Activated T-cell treated with anti-CD3 and anti-CD28 coated beads, Interleukin-2, amount 50 U/mL, for 72 hours (primary cell): ENCODE measurements around the gene SSU72. TPM values are rescaled to one million over a fixed set of nuclear protein-coding genes. Genes with fewer than 3 reads are reported as not detected.
"Not testable (repeated sequence)": the region's sequence is repeated elsewhere in the genome, so short reads cannot be mapped to it uniquely, and the experiment has no call there.

Experiments used
- ATAC-seq, 2 donors: fragments of 150-1000 bp; cut with Tn5 transposase; replicated peaks in 1 of 2; 2 replicates each; pipeline ENCODE4 v1.10.0; 2021; ENCODE audit warnings: moderate library complexity in 2 of 2, mild to moderate bottlenecking in 1 of 2
- DNase-seq, 2 donors: peaks; one replicate each; pipeline ENCODE4 v3.0.0; 2021 to 2022; ENCODE audit warnings: mixed read lengths in 1 of 2
- H3K27ac Mint-ChIP-seq: one replicate; pipeline ENCODE4 v1.8.0; 2022; ENCODE audit warnings: mild to moderate bottlenecking, moderate library complexity, mixed read lengths
- H3K27me3 Mint-ChIP-seq: one replicate; pipeline ENCODE4 v1.8.0; 2022; ENCODE audit warnings: low read depth, mixed read lengths
- H3K36me3 Mint-ChIP-seq, 2 donors: one replicate each; pipeline ENCODE4 v1.8.0; 2022; ENCODE audit warnings: mixed read lengths in 2 of 2, mild to moderate bottlenecking in 1 of 2; ENCODE audit not compliant: insufficient read depth in 2 of 2
- H3K4me1 Mint-ChIP-seq: one replicate; pipeline ENCODE4 v1.8.0; 2022; ENCODE audit warnings: low read depth, mixed read lengths
- H3K4me3 Mint-ChIP-seq, 2 donors: one replicate each; pipeline ENCODE4 v1.8.0; 2022; ENCODE audit warnings: mild to moderate bottlenecking in 2 of 2, mixed read lengths in 2 of 2, moderate library complexity in 2 of 2
- H3K9me3 Mint-ChIP-seq, 2 donors: one replicate each; pipeline ENCODE4 v1.8.0; 2022; ENCODE audit warnings: mixed read lengths in 2 of 2
- total RNA-seq, 2 donors: library from RNA; stranded (reverse); gene quantifications; one replicate each; pipeline ENCODE4 v1.2.3, GENCODE V29; 2022

SSU72 gene
- total RNA-seq, 2 donors from 2014 or later = 138 to 167 TPM

DNA sequence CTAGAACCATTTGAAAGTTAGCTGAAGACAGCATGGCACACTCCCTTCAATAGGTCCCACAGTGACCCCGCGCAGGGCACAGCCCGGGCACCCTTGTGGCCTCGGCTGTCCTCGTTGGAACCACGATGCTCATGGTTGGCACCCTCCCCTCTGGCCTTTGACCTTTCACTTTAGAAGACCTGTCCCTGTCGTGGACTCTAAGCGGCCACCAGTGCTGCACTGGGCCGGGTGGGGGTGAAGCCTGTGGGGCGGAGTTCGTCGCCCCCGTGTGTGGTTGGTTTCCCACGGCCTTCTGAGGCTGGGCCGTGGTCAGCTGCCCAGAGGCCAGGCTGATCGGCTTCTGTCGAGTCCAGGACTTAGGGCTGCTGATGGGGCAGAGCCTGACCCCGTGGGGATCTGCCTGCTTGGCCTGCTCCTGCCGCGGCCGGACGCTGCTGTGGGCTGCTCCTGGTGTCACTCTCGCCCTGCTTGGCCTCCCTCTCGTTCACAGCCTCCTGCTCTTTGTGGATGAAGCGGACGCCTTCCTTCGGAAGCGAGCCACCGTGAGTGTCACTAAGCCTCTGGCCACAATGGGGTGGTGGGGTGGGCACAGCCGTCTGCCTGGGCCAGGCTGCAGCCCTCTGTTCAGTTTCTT lies 49.8 kb downstream of the SSU72 start:
- H3K27me3 Mint-ChIP-seq, H3K36me3 Mint-ChIP-seq, H3K4me1 Mint-ChIP-seq, DNase-seq, H3K9me3 Mint-ChIP-seq, H3K27ac Mint-ChIP-seq, ATAC-seq, H3K4me3 Mint-ChIP-seq: not testable (repeated sequence)

- not testable (repeated sequence) for H3K27ac Mint-ChIP-seq, H3K4me1 Mint-ChIP-seq, H3K27me3 Mint-ChIP-seq, H3K9me3 Mint-ChIP-seq, H3K36me3 Mint-ChIP-seq, H3K4me3 Mint-ChIP-seq, ATAC-seq, DNase-seq
Measured at GRCh38 chr1:1523651-1524050, 51.0 kb downstream of the SSU72 start.

DNA sequence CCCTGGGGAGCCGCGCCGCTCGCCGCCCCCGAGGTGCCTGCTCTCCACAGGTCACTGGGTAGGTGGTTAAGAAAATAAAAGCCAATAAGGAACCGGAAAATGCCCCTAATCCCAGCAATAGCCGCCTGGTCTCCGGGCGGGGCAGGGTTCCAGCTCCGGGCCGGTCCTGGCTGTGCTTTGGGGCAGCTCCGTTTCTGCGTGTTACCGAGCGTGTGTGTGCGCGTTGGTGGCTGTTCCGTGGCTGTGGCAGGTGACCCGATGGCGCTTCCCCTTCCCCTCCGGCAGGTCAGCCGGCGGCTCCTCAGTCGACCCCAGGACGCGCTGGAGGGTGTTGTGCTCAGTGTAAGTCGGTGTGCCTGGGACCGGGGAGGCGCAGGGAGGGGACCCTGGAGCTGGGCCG lies 51.4 kb downstream of the SSU72 start:
- H3K36me3 Mint-ChIP-seq, ATAC-seq, H3K4me3 Mint-ChIP-seq, H3K4me1 Mint-ChIP-seq, DNase-seq, H3K27me3 Mint-ChIP-seq, H3K27ac Mint-ChIP-seq, H3K9me3 Mint-ChIP-seq: not testable (repeated sequence)

GRCh38 chr1:1522536-1522935 lies 52.1 kb downstream of the SSU72 start:
- H3K36me3 Mint-ChIP-seq, H3K27me3 Mint-ChIP-seq, DNase-seq, ATAC-seq, H3K4me1 Mint-ChIP-seq, H3K4me3 Mint-ChIP-seq, H3K9me3 Mint-ChIP-seq, H3K27ac Mint-ChIP-seq: not testable (repeated sequence)

GRCh38 chr1:1521331-1521730 lies 53.3 kb downstream of the SSU72 start:
- ATAC-seq (no peak), DNase-seq (no peak)
- Mint-ChIP-seq H3K4me3 (no peak overlapping the region), H3K4me1 (no peaks in the 10 kb centered on the region), H3K36me3 (peaks cover 3 to 4% of the 10 kb centered on the region in 2 donors), H3K9me3 (no peaks in the 10 kb centered on the region), H3K27ac (no peak overlapping the region), H3K27me3 (no peaks in the 10 kb centered on the region)

DNA sequence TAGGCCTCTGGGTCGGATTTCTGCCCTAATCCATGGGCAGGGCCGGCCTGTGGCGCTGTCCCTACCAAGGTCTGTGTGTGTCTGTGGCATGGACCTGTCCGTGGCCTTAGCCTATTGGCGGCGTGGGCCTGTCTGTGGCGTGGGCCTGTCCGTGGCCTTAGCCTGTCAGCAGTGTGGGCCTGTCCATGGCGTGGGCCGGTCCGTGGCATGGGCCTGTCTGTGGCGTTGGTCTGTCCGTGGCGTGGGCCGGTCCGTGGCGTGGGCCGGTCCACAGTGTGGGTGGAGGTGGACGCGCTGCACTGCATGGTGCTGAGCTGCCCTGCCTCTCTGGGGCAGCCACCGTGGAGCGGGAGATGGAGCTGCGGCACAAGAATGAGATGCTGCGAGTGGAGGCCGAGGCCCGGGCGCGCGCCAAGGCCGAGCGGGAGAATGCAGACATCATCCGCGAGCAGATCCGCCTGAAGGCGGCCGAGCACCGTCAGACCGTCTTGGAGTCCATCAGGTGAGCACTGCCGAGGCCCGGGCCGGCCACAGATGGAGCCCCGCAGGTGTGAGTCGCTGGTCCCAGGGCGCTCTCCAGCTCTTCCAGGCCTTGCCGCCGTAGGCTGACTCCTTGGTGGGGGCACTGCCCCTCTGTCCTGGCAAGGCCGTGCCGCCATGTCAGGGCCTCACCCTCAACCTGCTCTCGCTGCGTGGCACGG lies 54.7 kb downstream of the SSU72 start:
- not testable (repeated sequence) for H3K9me3 Mint-ChIP-seq, H3K27ac Mint-ChIP-seq, DNase-seq, H3K4me1 Mint-ChIP-seq, ATAC-seq, H3K4me3 Mint-ChIP-seq, H3K36me3 Mint-ChIP-seq, H3K27me3 Mint-ChIP-seq

- DNase-seq, H3K4me1 Mint-ChIP-seq, H3K27ac Mint-ChIP-seq, H3K9me3 Mint-ChIP-seq, H3K27me3 Mint-ChIP-seq, ATAC-seq, H3K4me3 Mint-ChIP-seq, H3K36me3 Mint-ChIP-seq: not testable (repeated sequence)
Measured at GRCh38 chr1:1518621-1519007, 56.0 kb downstream of the SSU72 start.

- H3K4me3 Mint-ChIP-seq = no peak overlapping the region
- ATAC-seq = no peak
- no peaks in the 10 kb centered on the region for H3K9me3 Mint-ChIP-seq
- no peak for DNase-seq
- no peaks in the 10 kb centered on the region for H3K27me3 Mint-ChIP-seq
- peaks cover 5% of the 10 kb centered on the region for H3K4me1 Mint-ChIP-seq
- H3K27ac Mint-ChIP-seq = no peak overlapping the region
- H3K36me3 Mint-ChIP-seq = peaks cover 4 to 7% of the 10 kb centered on the region in 2 donors
Measured at GRCh38 chr1:1517973-1518620, 56.6 kb downstream of the SSU72 start.

- H3K4me1 Mint-ChIP-seq, H3K9me3 Mint-ChIP-seq, H3K27ac Mint-ChIP-seq, H3K36me3 Mint-ChIP-seq, H3K27me3 Mint-ChIP-seq, DNase-seq, H3K4me3 Mint-ChIP-seq, ATAC-seq: not testable (repeated sequence)
Measured at GRCh38 chr1:1516923-1517322, 57.7 kb downstream of the SSU72 start.

DNA sequence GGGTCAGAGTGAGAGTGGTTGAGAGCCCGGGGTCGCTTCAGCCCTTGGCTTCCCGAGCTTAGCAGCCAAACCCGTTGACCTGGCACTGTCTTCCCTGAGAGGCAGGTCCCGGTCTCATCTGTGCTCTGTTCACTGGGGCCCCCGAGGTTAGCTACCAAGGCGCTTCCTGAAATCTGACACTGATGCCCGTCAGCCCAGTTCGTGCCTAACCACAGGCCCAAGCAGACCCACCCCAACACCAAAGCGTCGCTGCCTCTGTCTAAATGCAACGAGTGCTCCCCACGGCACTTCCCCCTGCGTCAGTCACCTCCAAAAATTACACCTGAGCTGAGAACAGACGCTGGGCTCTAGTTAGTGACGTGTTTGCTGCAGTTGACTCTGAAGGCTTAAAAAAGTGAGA lies 60.3 kb downstream of the SSU72 start:
- not testable (repeated sequence) for H3K27ac Mint-ChIP-seq, H3K9me3 Mint-ChIP-seq, DNase-seq, H3K4me3 Mint-ChIP-seq, H3K36me3 Mint-ChIP-seq, ATAC-seq, H3K27me3 Mint-ChIP-seq
- peaks cover 13% of the 10 kb centered on the region for H3K4me1 Mint-ChIP-seq

DNA sequence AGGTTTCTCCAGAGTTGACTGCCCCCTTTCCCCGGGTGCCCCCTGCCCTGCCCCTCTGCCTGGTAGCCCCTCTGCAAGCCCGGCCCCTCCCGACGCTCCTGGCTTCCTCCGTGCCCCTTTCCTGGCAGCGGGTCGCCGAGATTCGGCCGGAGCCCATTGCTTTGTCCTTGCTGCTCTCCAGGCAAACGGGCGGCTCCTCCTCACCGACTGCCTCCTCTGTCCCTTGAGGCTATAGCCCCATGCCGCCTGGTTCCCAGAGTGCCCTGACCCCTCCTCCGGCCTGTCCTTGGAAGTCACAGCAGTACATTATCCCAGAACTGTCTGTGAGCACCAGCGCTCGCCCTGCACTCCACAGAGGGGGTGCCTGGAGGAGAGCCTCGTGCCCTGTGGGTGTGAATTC lies 61.0 kb downstream of the SSU72 start:
- not testable (repeated sequence) for H3K27me3 Mint-ChIP-seq, DNase-seq, H3K36me3 Mint-ChIP-seq, H3K9me3 Mint-ChIP-seq, ATAC-seq, H3K27ac Mint-ChIP-seq
- H3K4me3 Mint-ChIP-seq = peak overlapping the region; percentile 75 to 79
- H3K4me1 Mint-ChIP-seq = peaks cover 13% of the 10 kb centered on the region

- not testable (repeated sequence) for H3K27me3 Mint-ChIP-seq, H3K27ac Mint-ChIP-seq, H3K9me3 Mint-ChIP-seq, H3K36me3 Mint-ChIP-seq
- Mint-ChIP-seq H3K4me1 (peaks cover 13% of the 10 kb centered on the region), H3K4me3 (peak overlapping the region; percentile 68 to 71)
- peak; percentile 6 to 10 for ATAC-seq
- DNase-seq = peak; percentile 25 to 38
Measured at GRCh38 chr1:1512425-1512824, 62.2 kb downstream of the SSU72 start.

- DNase-seq = peak; percentile 97
- H3K27ac Mint-ChIP-seq = peak within 1 kb of the TSS; percentile 72
- H3K9me3 Mint-ChIP-seq = no peaks in the 10 kb centered on the region
- ATAC-seq = peak; percentile 95
- H3K4me1 Mint-ChIP-seq = peaks cover 13% of the 10 kb centered on the region
- H3K4me3 Mint-ChIP-seq = peak within 1 kb of the TSS; percentile 89 to 96
- H3K36me3 Mint-ChIP-seq = peaks cover 0 to 3% of the 10 kb centered on the region in 2 donors
- no peaks in the 10 kb centered on the region for H3K27me3 Mint-ChIP-seq
Measured at GRCh38 chr1:1511533-1512285, 63.0 kb downstream of the SSU72 start, which contains the start of gene ATAD3A. Gene ATAD3A, plus strand, starts transcription at chr1:1512162. Its CDS starts 107 bp downstream, at chr1:1512269.
